K562 (cell line): ENCODE results near the gene ZBED4. TPM values are rescaled to one million over a fixed set of nuclear protein-coding genes. Genes with fewer than 3 reads are reported as not detected.

ENCODE experiments used
- CREB3L1 ChIP-seq: fragments of 450-650 bp; IDR thresholded peaks from 2 replicates; pipeline ENCODE4 v1.6.1; 2014; ENCODE audit warnings: low read depth, mild to moderate bottlenecking, moderate library complexity, borderline replicate concordance
- CXXC5 ChIP-seq: fragments of 250-450 bp; sonication (Bioruptor Pico); IDR thresholded peaks from 2 replicates; pipeline ENCODE4 v1.8.0; 2022; ENCODE audit warnings: inconsistent platforms, mild to moderate bottlenecking, moderate library complexity
- FOSL1 ChIP-seq: fragments of 200-800 bp; sonication (Bioruptor generic); conservative IDR thresholded peaks from 2 replicates; pipeline ENCODE4 v1.6.1; 2016; ENCODE audit warnings: missing genetic modification characterization, missing compliant biosample characterization
- GATAD2B ChIP-seq: fragments of 450-650 bp; IDR thresholded peaks from 2 replicates; pipeline ENCODE4 v1.6.1; 2017; ENCODE audit warnings: mild to moderate bottlenecking, borderline replicate concordance
- KDM1A ChIP-seq, 2 experiments: fragments of 450-650 bp; IDR thresholded peaks; 2 replicates each; pipeline ENCODE4 v1.6.1; 2016; ENCODE audit warnings: mild to moderate bottlenecking in 2 of 2
- MLX ChIP-seq, 2 experiments: fragments of 450-650 bp in 1 of 2; sonication (generic) in 1 of 2; formaldehyde crosslinking; conservative IDR thresholded peaks; 2 replicates each; pipeline versions ENCODE4 v1.4.0 to v1.8.1; 2020 to 2022; ENCODE audit warnings: mild to moderate bottlenecking in 1 of 2, missing genetic modification reagents in 1 of 2
- MTA2 ChIP-seq: fragments of 450-650 bp; IDR thresholded peaks from 2 replicates; pipeline ENCODE4 v1.6.1; 2016; ENCODE audit warnings: low read depth
- POLR2G ChIP-seq: fragments of 200-400 bp; formaldehyde crosslinking; IDR thresholded peaks from 2 replicates; pipeline ENCODE4 v1.6.1; 2017; ENCODE audit warnings: low read depth, mild to moderate bottlenecking, antibody characterized with exemption, low read length, moderate library complexity
- RAD51 ChIP-seq: fragments of 450-650 bp; IDR thresholded peaks from 2 replicates; pipeline ENCODE4 v1.7.1; 2016; ENCODE audit warnings: low read depth, mild to moderate bottlenecking, borderline replicate concordance
- SMARCE1 ChIP-seq: fragments of 450-650 bp; IDR thresholded peaks from 2 replicates; pipeline ENCODE4 v1.7.1; 2016; ENCODE audit warnings: mild to moderate bottlenecking
- USF1 ChIP-seq: sonication (generic); formaldehyde crosslinking; IDR thresholded peaks from 2 replicates; pipeline ENCODE4 v1.9.0; 2022; ENCODE audit warnings: mild to moderate bottlenecking, missing genetic modification reagents
- ZBTB49 ChIP-seq: sonication (generic); formaldehyde crosslinking; IDR thresholded peaks from 2 replicates; pipeline ENCODE4 v1.8.0; 2022; ENCODE audit warnings: missing genetic modification reagents, mild to moderate bottlenecking, borderline replicate concordance
- ZNF551 ChIP-seq: fragments of 250-450 bp; sonication (Bioruptor Pico); IDR thresholded peaks from 2 replicates; pipeline ENCODE4 v1.5.0; 2021; ENCODE audit warnings: mild to moderate bottlenecking, moderate library complexity
- polyA plus RNA-seq, 8 experiments: library from polyadenylated mRNA; depleted of rRNA in 4 of 8; stranded (reverse) in 5 of 8; unstranded in 3 of 8; fragments of >200 nt; fragmentation: Nextera tagmentation in 2 of 8; fragmentation: Illumina TruSeq in 1 of 8; extraction: Ambion mirVana in 2 of 8; extraction: Trizol in 1 of 8; gene quantifications; 2 replicates each; pipeline versions ENCODE4 v1.2.1 to v1.2.3, GENCODE V29; 2011 to 2014; ENCODE audit warnings: inconsistent platforms in 1 of 8, missing spikeins in 1 of 8
- total RNA-seq, 7 experiments: library from RNA; depleted of rRNA in 6 of 7; stranded (reverse); fragments of >200 nt in 6 of 7; fragmentation: Illumina TruSeq in 2 of 7; extraction: Trizol in 2 of 7; gene quantifications; 2 replicates each; pipeline versions ENCODE4 v1.2.1 to v1.2.3, GENCODE V29; 2011 to 2021; ENCODE audit warnings: low replicate concordance in 1 of 7
- TF ChIP-seq, protein P1 (sequence below), 2 experiments: fragments of 450-650 bp; IDR thresholded peaks; 2 replicates each; pipeline ENCODE4 v1.6.1; 2016
- TF ChIP-seq, protein P2 (sequence below): sonication (generic); formaldehyde crosslinking; IDR thresholded peaks from 2 replicates; pipeline ENCODE4 v1.8.0; 2023; ENCODE audit warnings: mild to moderate bottlenecking, missing genetic modification reagents

ZBED4 gene
- total and polyA plus RNA-seq, 9 of the 15 experiments (the other 6 are each of a cell fraction or from before 2014, with no cell fraction given): 1.5 to 16.8 (median 7.4) TPM

- TF ChIP-seq POLR2G: no peak
- 0 out of 2 replicates have a peak, but pooled peaks have one; percentile 17 for TF ChIP-seq RAD51
- TF ChIP-seq, protein P1, sequence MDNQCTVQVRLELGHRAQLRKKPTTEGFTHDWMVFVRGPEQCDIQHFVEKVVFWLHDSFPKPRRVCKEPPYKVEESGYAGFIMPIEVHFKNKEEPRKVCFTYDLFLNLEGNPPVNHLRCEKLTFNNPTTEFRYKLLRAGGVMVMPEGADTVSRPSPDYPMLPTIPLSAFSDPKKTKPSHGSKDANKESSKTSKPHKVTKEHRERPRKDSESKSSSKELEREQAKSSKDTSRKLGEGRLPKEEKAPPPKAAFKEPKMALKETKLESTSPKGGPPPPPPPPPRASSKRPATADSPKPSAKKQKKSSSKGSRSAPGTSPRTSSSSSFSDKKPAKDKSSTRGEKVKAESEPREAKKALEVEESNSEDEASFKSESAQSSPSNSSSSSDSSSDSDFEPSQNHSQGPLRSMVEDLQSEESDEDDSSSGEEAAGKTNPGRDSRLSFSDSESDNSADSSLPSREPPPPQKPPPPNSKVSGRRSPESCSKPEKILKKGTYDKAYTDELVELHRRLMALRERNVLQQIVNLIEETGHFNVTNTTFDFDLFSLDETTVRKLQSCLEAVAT (IDR thresholded peaks at IDR 0.05): 0 out of 4 replicates have a peak, but pooled peaks of 1 of the 2 experiments have one; percentile 23
- TF ChIP-seq ZBTB49 (CRISPR knock-in tag): no peak
- no peak for TF ChIP-seq ZNF551 (CRISPR knock-in tag)
- TF ChIP-seq MTA2: peak; percentile 30; the same call in 1 of the 2 replicates
- no peak for TF ChIP-seq USF1 (CRISPR knock-in tag)
- peak; percentile 41; the same call in 1 of the 2 replicates for TF ChIP-seq CXXC5 (CRISPR knock-in tag)
- TF ChIP-seq SMARCE1: peak; percentile 62; the same call in 1 of the 2 replicates
- no peak for TF ChIP-seq KDM1A (IDR thresholded peaks at IDR 0.05)
- TF ChIP-seq CREB3L1: peak; percentile 60
- TF ChIP-seq GATAD2B: peak; percentile 44; the same call in 1 of the 2 replicates
- TF ChIP-seq MLX (CRISPR knock-in tag; conservative IDR thresholded peaks at IDR 0.05): no peak
- TF ChIP-seq, protein P2, sequence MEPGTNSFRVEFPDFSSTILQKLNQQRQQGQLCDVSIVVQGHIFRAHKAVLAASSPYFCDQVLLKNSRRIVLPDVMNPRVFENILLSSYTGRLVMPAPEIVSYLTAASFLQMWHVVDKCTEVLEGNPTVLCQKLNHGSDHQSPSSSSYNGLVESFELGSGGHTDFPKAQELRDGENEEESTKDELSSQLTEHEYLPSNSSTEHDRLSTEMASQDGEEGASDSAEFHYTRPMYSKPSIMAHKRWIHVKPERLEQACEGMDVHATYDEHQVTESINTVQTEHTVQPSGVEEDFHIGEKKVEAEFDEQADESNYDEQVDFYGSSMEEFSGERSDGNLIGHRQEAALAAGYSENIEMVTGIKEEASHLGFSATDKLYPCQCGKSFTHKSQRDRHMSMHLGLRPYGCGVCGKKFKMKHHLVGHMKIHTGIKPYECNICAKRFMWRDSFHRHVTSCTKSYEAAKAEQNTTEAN (CRISPR knock-in tag): no peak
- TF ChIP-seq FOSL1 (tag): peak; percentile 35; the same call in 1 of the 2 replicates
- TF ChIP-seq, all 486 proteins: peak for 114
Measured at GRCh38 chr22:49807780-49808708, 45.6 kb upstream of the ZBED4 start (continued).
